ENCODE results near the gene SLAMF7.

The SLAMF7 gene

GRCh38 chr1:160767395-160768294 is 28.6 kb downstream of the SLAMF7 start:
- DNase-seq (ENCODE audit: low read depth, low spot score) = no peak
- TF ChIP-seq CTCF (IDR thresholded peaks at IDR 0.05; ENCODE audit: low read depth, low read length) = no peak
- in situ Hi-C loops (cut with HindIII; ENCODE audit: low sequenced_read_pairs) = no loop called here
- no peak overlapping the region for H3K4me3 ChIP-seq (ENCODE audit: low read depth, low read length)

GRCh38 chr1:160768295-160768657 is 29.2 kb downstream of the SLAMF7 start:
- in situ Hi-C loops (cut with HindIII; ENCODE audit: low sequenced_read_pairs) = no loop called here
- H3K4me3 ChIP-seq (ENCODE audit: low read depth, low read length) = no peak overlapping the region
- TF ChIP-seq CTCF (IDR thresholded peaks at IDR 0.05; ENCODE audit: low read depth, low read length) = no peak
- no peak for DNase-seq (ENCODE audit: low read depth, low spot score)

- DNase-seq (ENCODE audit: low read depth, low spot score) = no peak
- TF ChIP-seq CTCF (IDR thresholded peaks at IDR 0.05; ENCODE audit: low read depth, low read length) = no peak
- H3K4me3 ChIP-seq (ENCODE audit: low read depth, low read length) = no peak overlapping the region
- in situ Hi-C loops (cut with HindIII; ENCODE audit: low sequenced_read_pairs) = no loop called here
These were observed 33.3 kb downstream of the SLAMF7 start for GRCh38 chr1:160772331-160772730.

GRCh38 chr1:160773093-160773492 is 34.0 kb downstream of the SLAMF7 start:
- in situ Hi-C loops (cut with HindIII; ENCODE audit: low sequenced_read_pairs) = no loop called here
- H3K4me3 ChIP-seq (ENCODE audit: low read depth, low read length) = no peak overlapping the region
- DNase-seq (ENCODE audit: low read depth, low spot score) = no peak
- TF ChIP-seq CTCF (IDR thresholded peaks at IDR 0.05; ENCODE audit: low read depth, low read length) = no peak

GRCh38 chr1:160774886-160775719 is 36.1 kb downstream of the SLAMF7 start:
- DNase-seq (ENCODE audit: low read depth, low spot score) = no peak
- no peak overlapping the region for H3K4me3 ChIP-seq (ENCODE audit: low read depth, low read length)
- TF ChIP-seq CTCF (IDR thresholded peaks at IDR 0.05; ENCODE audit: low read depth, low read length) = no peak
- in situ Hi-C loops (cut with HindIII; ENCODE audit: low sequenced_read_pairs) = no loop called here

GRCh38 chr1:160776178-160776577 is 37.1 kb downstream of the SLAMF7 start:
- TF ChIP-seq CTCF (IDR thresholded peaks at IDR 0.05; ENCODE audit: low read depth, low read length) = no peak
- in situ Hi-C loops (cut with HindIII; ENCODE audit: low sequenced_read_pairs) = no loop called here
- no peak for DNase-seq (ENCODE audit: low read depth, low spot score)
- H3K4me3 ChIP-seq (ENCODE audit: low read depth, low read length) = no peak overlapping the region
